ENCODE measurements around the gene NUP62. TPM values are rescaled to one million over a fixed set of nuclear protein-coding genes. Genes with fewer than 3 reads are reported as not detected.

Gene NUP62
- total and polyA plus RNA-seq, 4 donors: 16.2 to 45.9 (median 38.0) TPM

- DNase-seq (no peak), ATAC-seq (ENCODE audit: insufficient read depth, low FRiP score) (no peak)
- Histone ChIP-seq H3K9ac (ENCODE audit: insufficient read depth in 1 of 2, low read length in 2 of 2) (no peak overlapping the region), H3K27ac (ENCODE audit: low read depth in 1 of 2, low read length in 1 of 2) (no peak overlapping the region), H3K36me3 (ENCODE audit: control insufficient read depth in 4 of 4, insufficient read depth in 4 of 4, low read length in 4 of 4) (peaks cover 4 to 38% (median 29%) of the 10 kb centered on the region in 4 donors), H3K4me1 (ENCODE audit: control insufficient read depth in 5 of 5, insufficient read depth in 5 of 5, low read length in 5 of 5) (peaks cover 0 to 16% (median 8%) of the 10 kb centered on the region in 5 donors), H3K9me3 (ENCODE audit: control insufficient read depth in 4 of 4, insufficient read depth in 3 of 4, low read length in 3 of 4) (no peaks in the 10 kb centered on the region), H3K27me3 (ENCODE audit: control insufficient read depth in 3 of 3, insufficient read depth in 3 of 3, low read length in 2 of 3) (no peaks in the 10 kb centered on the region), H3K4me3 (no peak overlapping the region)
- 85 to 86% methylated on average over 25 of the region's 25 CpGs for WGBS, 2 donors
- TF ChIP-seq, protein P1, sequence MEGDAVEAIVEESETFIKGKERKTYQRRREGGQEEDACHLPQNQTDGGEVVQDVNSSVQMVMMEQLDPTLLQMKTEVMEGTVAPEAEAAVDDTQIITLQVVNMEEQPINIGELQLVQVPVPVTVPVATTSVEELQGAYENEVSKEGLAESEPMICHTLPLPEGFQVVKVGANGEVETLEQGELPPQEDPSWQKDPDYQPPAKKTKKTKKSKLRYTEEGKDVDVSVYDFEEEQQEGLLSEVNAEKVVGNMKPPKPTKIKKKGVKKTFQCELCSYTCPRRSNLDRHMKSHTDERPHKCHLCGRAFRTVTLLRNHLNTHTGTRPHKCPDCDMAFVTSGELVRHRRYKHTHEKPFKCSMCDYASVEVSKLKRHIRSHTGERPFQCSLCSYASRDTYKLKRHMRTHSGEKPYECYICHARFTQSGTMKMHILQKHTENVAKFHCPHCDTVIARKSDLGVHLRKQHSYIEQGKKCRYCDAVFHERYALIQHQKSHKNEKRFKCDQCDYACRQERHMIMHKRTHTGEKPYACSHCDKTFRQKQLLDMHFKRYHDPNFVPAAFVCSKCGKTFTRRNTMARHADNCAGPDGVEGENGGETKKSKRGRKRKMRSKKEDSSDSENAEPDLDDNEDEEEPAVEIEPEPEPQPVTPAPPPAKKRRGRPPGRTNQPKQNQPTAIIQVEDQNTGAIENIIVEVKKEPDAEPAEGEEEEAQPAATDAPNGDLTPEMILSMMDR (IDR thresholded peaks at IDR 0.05; ENCODE audit: control extremely low read depth, extremely low read depth): no peak
Observed at GRCh38 chr19:49924004-49924880, 5.1 kb downstream of the NUP62 start.

GRCh38 chr19:49923055-49924003, 6.0 kb downstream of the NUP62 start:
- Histone ChIP-seq H3K9me3 (ENCODE audit: control insufficient read depth in 4 of 4, insufficient read depth in 3 of 4, low read length in 3 of 4) (no peaks in the 10 kb centered on the region), H3K4me1 (ENCODE audit: control insufficient read depth in 5 of 5, insufficient read depth in 5 of 5, low read length in 5 of 5) (peaks cover 0 to 13% (median 8%) of the 10 kb centered on the region in 5 donors), H3K9ac (ENCODE audit: insufficient read depth in 1 of 2, low read length in 2 of 2) (no peak overlapping the region), H3K4me3 (no peak overlapping the region), H3K27ac (ENCODE audit: low read depth in 1 of 2, low read length in 1 of 2) (no peak overlapping the region), H3K36me3 (ENCODE audit: control insufficient read depth in 4 of 4, insufficient read depth in 4 of 4, low read length in 4 of 4) (peaks cover 4 to 40% (median 31%) of the 10 kb centered on the region in 4 donors), H3K27me3 (ENCODE audit: control insufficient read depth in 3 of 3, insufficient read depth in 3 of 3, low read length in 2 of 3) (no peaks in the 10 kb centered on the region)
- DNase-seq: no peak
- 81 to 87% methylated on average over 29 to 31 of the region's 31 CpGs for WGBS, 2 donors
- TF ChIP-seq, protein P1 (IDR thresholded peaks at IDR 0.05; ENCODE audit: control extremely low read depth, extremely low read depth): no peak
- no peak for ATAC-seq (ENCODE audit: insufficient read depth, low FRiP score)

DNA sequence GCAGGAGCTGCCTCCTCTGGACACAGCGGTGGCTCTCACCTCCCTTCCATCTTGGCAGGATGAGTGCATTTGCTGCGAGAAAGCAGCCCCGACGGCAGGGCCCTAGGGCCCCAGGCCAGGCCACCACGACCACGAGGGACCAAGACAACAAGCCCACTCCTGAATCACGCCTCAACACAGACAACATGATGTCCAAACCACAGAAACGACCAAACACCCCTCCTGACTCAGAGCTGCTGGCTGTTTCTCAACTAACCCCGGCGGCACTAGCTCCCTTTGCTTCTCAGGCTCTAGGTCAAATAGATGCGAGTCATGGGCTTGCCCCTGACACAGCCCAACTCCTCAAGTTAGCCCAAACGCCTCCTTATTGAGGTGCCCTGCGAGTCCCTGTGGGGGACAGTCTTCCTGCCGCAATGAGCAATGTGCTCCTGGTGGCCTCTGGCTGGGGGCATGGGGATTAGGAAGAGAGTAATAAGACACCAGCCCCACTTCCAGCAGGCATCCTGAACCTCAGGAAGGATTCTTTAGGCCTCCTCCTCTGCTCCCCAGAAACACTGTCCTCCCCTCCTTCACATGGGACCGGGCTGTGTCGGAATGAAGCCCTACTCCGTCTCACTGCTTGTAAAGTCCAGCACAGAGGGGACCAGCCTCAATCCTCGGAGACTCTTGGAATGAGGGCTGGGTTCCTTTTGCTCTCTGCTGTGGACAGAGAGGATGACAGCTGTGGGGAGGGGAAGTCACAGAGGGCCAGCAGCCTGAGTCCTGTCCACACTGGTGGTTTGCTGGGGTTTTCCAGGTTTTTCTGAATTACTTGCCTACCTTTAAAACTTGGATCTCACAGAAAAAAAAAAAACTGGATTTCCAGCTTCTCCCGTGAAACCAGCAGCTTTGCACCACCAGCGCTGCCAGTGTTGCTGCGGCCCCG, 7.2 kb downstream of the NUP62 start:
- no peak for DNase-seq
- ATAC-seq (ENCODE audit: insufficient read depth, low FRiP score): no peak
- Histone ChIP-seq H3K27ac (ENCODE audit: low read depth in 1 of 2, low read length in 1 of 2) (no peak overlapping the region), H3K4me1 (ENCODE audit: control insufficient read depth in 5 of 5, insufficient read depth in 5 of 5, low read length in 5 of 5) (peaks cover 0 to 2% (median 0%) of the 10 kb centered on the region in 5 donors), H3K9ac (ENCODE audit: insufficient read depth in 1 of 2, low read length in 2 of 2) (no peak overlapping the region), H3K4me3 (no peak overlapping the region), H3K36me3 (ENCODE audit: control insufficient read depth in 4 of 4, insufficient read depth in 4 of 4, low read length in 4 of 4) (peaks cover 4 to 40% (median 30%) of the 10 kb centered on the region in 4 donors), H3K27me3 (ENCODE audit: control insufficient read depth in 3 of 3, insufficient read depth in 3 of 3, low read length in 2 of 3) (no peaks in the 10 kb centered on the region), H3K9me3 (ENCODE audit: control insufficient read depth in 4 of 4, insufficient read depth in 3 of 4, low read length in 3 of 4) (no peaks in the 10 kb centered on the region)
- TF ChIP-seq, protein P1 (IDR thresholded peaks at IDR 0.05; ENCODE audit: control extremely low read depth, extremely low read depth): no peak
- 77 to 84% methylated on average over 22 of the region's 22 CpGs for WGBS, 2 donors

Measured in lung (tissue), 12 donors.